NCI-H1694 treated with DMSO at 0.1 percent for 48 hours (cell line): Measurements from ENCODE around the gene CLCN4.

Experiments used
- DNase-seq: peaks from one replicate; lab custom pipeline; 2025; lab: John Stamatoyannopoulos, UW

CLCN4 gene

DNA sequence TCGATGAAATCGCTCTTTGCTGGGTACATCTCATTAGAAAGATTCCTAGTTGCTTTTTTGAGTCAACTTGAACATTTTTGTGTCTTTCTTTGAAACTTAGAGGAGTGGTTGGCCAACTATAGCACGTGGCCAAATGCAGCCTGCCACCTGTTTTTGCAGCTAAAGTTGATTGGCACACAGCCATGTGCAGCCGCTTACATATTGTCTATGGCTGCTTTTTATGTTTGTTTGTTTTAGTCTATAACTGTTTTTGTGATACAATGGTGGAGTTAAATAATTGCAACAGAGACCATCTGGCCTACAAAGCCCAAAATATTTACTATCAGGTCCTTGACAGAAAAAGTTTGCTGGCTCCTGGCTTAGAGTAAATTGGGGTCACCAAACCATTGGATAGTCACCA is 86.3 kb downstream of the CLCN4 start:
- DNase-seq: no peak

DNA sequence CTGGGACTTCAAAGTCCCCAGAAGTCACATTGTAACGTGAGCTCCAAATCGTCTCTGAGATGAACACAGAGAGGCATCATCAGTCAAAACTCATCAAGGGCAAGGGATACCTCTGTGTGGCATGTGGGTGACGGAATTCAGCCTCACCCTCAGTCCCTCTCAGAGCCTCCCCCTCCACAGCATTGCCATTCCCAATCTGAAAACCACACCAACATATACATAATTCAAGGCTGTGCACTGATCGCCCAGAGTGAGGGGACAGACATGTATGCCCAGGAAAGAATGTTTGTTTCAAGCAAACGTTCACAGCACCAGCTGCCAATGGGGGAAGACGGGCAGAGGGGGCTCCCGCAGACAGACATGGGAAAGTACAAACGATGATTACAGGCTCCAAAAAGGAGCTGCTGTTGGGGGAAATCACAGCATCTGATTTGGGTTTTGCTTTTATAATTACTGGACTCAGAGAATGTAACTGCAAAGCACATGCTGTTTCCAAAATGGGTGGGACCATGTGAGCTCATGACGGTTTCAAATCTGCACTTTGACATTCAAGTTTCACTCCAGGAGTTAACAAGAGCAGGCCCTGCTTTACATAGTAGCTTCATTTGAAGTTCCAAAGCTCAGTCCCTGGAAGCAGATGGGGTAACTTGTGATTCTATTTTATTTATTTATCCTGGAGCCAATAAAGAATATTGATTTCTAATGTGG is 88.3 kb downstream of the CLCN4 start:
- DNase-seq: no peak

DNA sequence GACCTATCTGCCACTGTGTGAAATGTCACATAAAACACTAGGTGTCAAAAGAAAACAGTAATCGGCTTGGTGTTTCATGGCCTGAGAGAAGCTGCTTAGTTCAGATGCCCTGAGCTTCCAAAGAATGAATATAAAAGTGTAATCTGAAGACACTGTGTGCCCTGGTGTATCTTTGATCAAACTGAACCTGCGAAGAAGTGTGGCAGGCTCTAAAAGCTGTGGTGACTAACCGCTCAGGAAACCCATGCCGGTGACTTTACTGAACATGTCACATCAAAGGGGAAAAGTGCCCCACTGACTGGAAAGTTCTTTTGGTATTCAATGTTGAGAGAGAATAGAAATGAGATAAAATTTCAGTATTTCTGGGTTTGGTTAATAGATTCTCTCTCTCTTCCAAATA is 89.1 kb downstream of the CLCN4 start:
- DNase-seq: no peak

DNA sequence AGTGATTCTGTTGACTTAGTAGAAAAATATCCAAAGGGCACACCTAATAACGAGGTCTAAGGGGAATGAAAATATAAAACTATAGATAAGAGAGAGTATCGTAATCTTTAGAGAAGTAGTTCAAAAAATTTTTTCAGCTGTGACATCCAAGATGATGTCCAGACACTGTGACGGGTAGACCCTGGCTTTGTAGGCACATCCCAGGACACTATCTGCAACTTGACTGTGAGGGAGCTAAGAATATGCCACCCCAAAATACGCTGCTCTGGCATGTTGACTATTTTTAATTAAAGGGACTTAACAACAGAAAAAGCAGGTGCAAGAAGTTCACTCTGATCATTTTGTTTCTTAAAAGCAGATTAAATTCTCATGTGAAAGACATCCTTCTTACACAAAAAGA is 89.5 kb downstream of the CLCN4 start:
- no peak for DNase-seq

DNA sequence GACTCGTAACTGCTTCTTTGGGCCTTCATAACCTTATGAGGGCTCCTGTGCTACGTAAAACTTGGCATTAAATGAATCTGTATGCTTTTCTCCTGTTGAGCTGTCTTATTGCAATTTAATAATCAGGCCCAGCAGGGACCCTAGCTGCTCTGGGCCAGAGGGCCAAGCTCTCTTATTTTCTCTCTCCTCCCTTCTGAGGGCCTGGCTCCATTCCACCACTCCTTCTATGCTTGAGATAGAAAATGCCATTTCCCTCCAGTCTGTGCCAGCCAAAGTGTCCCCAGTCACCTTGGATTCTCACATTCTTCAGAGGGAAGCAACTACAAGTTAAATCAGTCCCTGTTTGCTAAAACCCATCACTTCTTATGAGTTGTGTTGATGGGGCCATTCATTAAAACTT is 90.1 kb downstream of the CLCN4 start:
- no peak for DNase-seq

DNA sequence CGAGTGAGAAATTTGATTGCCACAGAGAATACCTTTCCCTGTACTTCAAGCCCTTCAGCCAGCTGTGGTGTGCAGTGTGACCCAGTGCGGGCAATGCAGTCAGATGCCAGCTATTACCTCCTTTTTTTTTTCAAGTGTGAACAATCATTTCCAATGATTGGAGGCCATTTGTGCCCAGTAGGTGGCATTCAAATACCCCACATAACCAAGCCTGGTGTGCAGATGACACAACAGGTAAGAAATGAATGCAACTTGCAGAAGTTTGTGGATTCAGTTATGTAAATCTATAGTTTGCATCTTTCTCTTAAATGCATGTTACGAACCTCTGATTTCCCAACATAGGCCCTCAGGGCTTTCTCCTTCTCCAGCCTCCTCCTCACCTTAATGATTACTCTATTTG is 98.0 kb downstream of the CLCN4 start:
- no peak for DNase-seq

DNA sequence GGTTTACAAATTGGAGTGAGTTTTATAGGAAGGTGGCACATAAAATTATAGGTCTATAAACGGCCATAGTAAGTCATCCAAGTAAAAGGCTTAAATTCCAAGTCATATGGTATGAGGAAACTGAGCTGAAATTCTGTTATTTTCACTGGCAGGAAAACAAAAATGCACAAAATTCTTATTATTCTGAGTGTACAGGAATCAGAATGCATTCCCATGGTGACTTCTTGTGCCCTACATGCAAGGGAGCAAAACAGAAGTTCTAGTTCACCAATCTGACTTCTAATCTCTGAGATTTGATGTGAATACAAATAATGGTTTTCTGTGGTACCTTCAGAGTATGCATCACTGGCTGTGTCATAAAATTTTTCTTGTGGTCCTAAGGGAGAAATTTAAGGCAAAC is 102.9 kb downstream of the CLCN4 start:
- DNase-seq: no peak

DNA sequence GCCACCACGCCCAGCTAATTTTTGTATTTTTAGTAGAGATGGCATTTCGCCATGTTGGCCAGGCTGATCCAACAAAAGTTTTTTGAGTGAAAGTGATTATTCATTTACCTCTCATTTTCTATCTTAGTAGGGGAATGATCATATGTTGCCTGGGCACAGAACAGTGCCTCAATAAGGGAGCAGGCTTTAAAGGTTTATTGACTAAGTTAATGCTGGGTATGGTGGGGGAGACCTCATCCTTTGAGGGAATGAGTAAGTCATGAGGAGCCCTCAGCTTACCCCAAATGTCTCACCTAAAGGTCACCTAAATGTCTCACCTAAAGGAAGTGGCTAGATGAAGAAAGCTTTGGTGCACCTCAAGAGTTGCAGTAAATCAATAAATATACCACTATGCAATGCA is 109.0 kb downstream of the CLCN4 start:
- DNase-seq: no peak

DNA sequence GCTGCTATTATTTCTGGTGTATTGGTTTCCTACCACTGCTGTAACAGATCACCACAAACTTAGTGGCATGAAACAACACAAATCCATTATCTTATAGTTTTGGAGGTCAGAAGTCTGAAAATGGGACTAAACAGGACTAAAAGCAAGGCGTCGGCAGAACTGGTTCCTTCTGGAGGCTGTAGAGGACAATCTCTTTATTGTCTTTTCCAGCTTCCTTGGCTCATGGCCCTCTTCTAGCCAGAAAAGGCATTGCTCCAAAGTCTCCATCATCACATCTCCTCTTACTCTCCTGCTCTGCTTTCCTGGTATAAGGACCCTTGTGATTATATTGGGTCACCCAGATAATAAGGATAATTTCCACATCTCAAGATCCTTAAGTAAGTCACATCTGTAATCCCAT is 121.9 kb downstream of the CLCN4 start:
- DNase-seq: no peak

DNA sequence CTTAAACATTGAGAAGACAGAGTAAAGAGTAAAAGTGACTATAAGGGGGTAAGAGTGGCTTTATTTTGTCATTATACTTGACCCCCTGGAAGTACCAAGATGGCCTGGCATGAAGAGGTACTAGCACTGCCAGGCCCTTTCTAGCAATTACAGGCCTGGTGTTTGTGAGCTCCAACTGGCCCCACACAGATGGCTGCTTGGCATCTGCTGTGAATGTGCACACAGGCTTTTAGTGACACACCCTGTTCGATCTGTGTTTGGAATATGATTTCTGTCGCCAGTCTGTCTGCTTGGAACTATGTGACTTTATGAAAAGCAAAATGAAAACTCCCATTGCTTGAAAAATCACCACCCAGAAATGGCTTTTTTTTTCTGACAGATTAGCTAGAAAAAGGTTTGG is 123.3 kb downstream of the CLCN4 start:
- DNase-seq: peak; percentile 16

DNA sequence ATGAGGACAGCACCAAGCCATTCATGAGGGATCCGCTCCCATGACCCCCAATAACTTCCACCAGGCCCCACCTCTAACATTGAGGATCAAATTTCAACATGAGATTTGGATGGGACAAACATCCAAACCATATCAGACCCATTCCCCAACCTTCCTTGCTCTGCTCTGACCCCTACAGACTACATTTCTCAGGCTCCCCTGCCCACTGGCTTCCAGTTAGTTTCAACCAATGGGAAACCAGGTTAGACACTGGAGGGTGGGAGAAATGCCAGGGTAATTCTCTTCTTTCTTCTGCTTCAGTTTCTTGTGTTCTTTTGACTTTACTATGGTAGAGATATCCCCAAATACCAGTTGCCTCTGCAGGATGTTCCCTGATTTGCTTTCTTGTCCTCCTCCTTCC is 125.7 kb downstream of the CLCN4 start:
- no peak for DNase-seq

DNA sequence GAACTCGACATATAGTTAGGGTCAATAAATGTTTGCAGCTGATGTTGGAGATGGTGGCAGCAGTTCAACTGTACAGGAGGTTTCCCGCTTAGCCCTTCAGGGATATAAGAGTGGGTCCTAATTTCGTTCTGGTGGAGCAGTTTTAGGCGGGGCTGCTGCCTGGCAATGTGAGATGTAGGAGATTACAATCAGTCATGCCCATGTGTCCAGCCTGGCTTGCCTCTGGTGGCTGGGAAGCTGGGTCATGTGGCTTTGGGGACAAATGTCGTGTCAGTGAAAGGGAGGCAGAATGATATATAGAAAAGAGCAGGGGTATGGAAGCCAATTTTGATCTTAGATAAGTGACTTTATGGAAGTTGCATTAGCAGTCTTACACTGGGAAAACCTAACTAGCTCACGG is 129.4 kb downstream of the CLCN4 start:
- no peak for DNase-seq
